DND-41 (cell line): ENCODE data around the gene N4BP2L1.

ENCODE experiments used
- ATAC-seq: fragments of 200-7000 bp; cut with Tn5 transposase; 3 replicates; pipeline ENCODE4 v1.9.1; 2021; ENCODE audit warnings: low read depth; ENCODE audit not compliant: insufficient read depth
- DNase-seq: peaks from one replicate; pipeline ENCODE4 v3.0.0-alpha.2; 2020
- H2AFZ ChIP-seq: 2 replicates; pipeline ENCODE4 v1.6.0; 2012; ENCODE audit warnings: low read depth, low read length
- H3K27ac ChIP-seq: 2 replicates; pipeline ENCODE4 v1.5.1; 2012; ENCODE audit warnings: low read length, inconsistent platforms
- H3K27me3 ChIP-seq: fragments of 200-600 bp; sonication (generic); 2 replicates; pipeline ENCODE4 v1.6.0; 2012; ENCODE audit warnings: low read length, mild to moderate bottlenecking, inconsistent platforms; ENCODE audit not compliant: insufficient read depth, poor library complexity
- H3K36me3 ChIP-seq: 2 replicates; pipeline ENCODE4 v1.5.1; 2012; ENCODE audit warnings: low read length, inconsistent platforms; ENCODE audit not compliant: insufficient read depth
- H3K4me1 ChIP-seq: 2 replicates; pipeline ENCODE4 v1.5.1; 2012; ENCODE audit warnings: mild to moderate bottlenecking, low read length; ENCODE audit not compliant: insufficient read depth
- H3K4me2 ChIP-seq: 2 replicates; pipeline ENCODE4 v1.6.0; 2012; ENCODE audit warnings: mild to moderate bottlenecking, moderate library complexity, low read length, inconsistent platforms; ENCODE audit not compliant: insufficient read depth
- H3K4me3 ChIP-seq, 2 experiments: fragments of 200-600 bp in 1 of 2; shearing (Covaris generic) in 1 of 2; 2 replicates each; pipeline ENCODE4 v1.5.1; 2012 to 2016; ENCODE audit warnings: inconsistent platforms in 2 of 2, low read length in 2 of 2, mild to moderate bottlenecking in 2 of 2, low read depth in 1 of 2, moderate library complexity in 1 of 2
- H3K79me2 ChIP-seq: 2 replicates; pipeline ENCODE4 v1.6.0; 2012; ENCODE audit warnings: low read length, inconsistent platforms; ENCODE audit not compliant: insufficient read depth
- H3K9ac ChIP-seq: 2 replicates; pipeline ENCODE4 v1.6.0; 2012; ENCODE audit warnings: low read depth, mild to moderate bottlenecking, inconsistent platforms, low read length, moderate library complexity
- H3K9me3 ChIP-seq: 2 replicates; pipeline ENCODE4 v1.5.1; 2012; ENCODE audit warnings: low read length, moderate library complexity, mild to moderate bottlenecking, inconsistent platforms; ENCODE audit not compliant: insufficient read depth, severe bottlenecking
- H4K20me1 ChIP-seq: 2 replicates; pipeline ENCODE4 v1.6.0; 2012; ENCODE audit warnings: low read length; ENCODE audit not compliant: insufficient read depth
- CTCF ChIP-seq: IDR thresholded peaks from 2 replicates; pipeline ENCODE4 v1.5.1; 2012; ENCODE audit warnings: borderline replicate concordance, low read length, moderate library complexity, mild to moderate bottlenecking; ENCODE audit not compliant: poor library complexity, severe bottlenecking; ENCODE audit errors: extremely low read depth
- EZH2 ChIP-seq: IDR thresholded peaks from 3 replicates; pipeline ENCODE4 v1.6.1; 2012; ENCODE audit warnings: borderline replicate concordance, low read depth, mild to moderate bottlenecking, moderate library complexity, low read length, inconsistent platforms; ENCODE audit not compliant: severe bottlenecking

Gene N4BP2L1

DNA sequence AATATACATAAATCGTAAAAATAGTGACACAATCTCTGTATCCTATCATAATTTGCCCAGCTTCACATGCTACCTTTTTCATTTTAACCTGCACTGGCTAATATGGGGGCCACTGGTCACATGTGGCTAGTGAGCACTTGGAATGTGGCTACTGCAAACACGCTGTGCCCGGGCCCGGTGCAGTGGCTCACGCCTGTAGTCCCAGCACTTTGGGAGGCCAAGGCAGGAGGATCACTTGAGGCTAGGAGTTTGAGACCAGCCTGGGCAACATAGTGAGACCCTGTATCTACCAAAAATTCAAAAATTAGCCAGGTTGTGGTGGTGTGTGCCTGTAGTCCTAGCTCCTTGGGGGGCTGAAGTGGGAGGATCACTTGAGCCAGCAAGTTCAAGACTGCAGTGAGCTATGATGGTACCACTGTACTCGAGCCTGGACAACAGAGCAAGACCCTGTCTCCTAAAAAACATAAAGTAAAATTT, 1.5 kb upstream of the N4BP2L1 start:
- H3K4me2 ChIP-seq: no peak overlapping the region

GRCh38 chr13:32428581-32429432, 877 bp upstream of the N4BP2L1 start:
- TF ChIP-seq CTCF (no peak), EZH2 (no peak)
- peaks cover 21% of the 10 kb centered on the region for H3K36me3 ChIP-seq
- peaks cover 50% of the 10 kb centered on the region for H3K79me2 ChIP-seq
- H3K4me3 ChIP-seq: peak overlapping the region; percentile 70 to 88; a peak in 3 of 4 replicates
- H4K20me1 ChIP-seq: peaks cover 16% of the 10 kb centered on the region
- ATAC-seq (no peak), DNase-seq (no peak)
- H3K9me3 ChIP-seq: no peaks in the 10 kb centered on the region
- H3K27ac ChIP-seq: peak overlapping the region; percentile 87
- peak overlapping the region; percentile 96 for H3K9ac ChIP-seq
- H2AFZ ChIP-seq: peak overlapping the region; percentile 66
- peaks cover 77% of the 10 kb centered on the region for H3K4me1 ChIP-seq
- no peaks in the 10 kb centered on the region for H3K27me3 ChIP-seq
- peak overlapping the region; percentile 82 for H3K4me2 ChIP-seq

More for the DNA sequence above, 1.5 kb upstream of the N4BP2L1 start:
- DNase-seq: no peak
- peaks cover 10% of the 10 kb centered on the region for H4K20me1 ChIP-seq
- H3K4me3 ChIP-seq: no peak overlapping the region
- no peaks in the 10 kb centered on the region for H3K27me3 ChIP-seq
- H3K4me1 ChIP-seq: peaks cover 71% of the 10 kb centered on the region
- peaks cover 14% of the 10 kb centered on the region for H3K36me3 ChIP-seq
- peaks cover 43% of the 10 kb centered on the region for H3K79me2 ChIP-seq
- peak overlapping the region; percentile 34 for H3K27ac ChIP-seq
- no peaks in the 10 kb centered on the region for H3K9me3 ChIP-seq
- no peak for TF ChIP-seq CTCF
- no peak for TF ChIP-seq EZH2
- no peak overlapping the region; the same call in 1 of the 2 replicates for H3K9ac ChIP-seq
- ATAC-seq: no peak
- H2AFZ ChIP-seq: no peak overlapping the region

DNA sequence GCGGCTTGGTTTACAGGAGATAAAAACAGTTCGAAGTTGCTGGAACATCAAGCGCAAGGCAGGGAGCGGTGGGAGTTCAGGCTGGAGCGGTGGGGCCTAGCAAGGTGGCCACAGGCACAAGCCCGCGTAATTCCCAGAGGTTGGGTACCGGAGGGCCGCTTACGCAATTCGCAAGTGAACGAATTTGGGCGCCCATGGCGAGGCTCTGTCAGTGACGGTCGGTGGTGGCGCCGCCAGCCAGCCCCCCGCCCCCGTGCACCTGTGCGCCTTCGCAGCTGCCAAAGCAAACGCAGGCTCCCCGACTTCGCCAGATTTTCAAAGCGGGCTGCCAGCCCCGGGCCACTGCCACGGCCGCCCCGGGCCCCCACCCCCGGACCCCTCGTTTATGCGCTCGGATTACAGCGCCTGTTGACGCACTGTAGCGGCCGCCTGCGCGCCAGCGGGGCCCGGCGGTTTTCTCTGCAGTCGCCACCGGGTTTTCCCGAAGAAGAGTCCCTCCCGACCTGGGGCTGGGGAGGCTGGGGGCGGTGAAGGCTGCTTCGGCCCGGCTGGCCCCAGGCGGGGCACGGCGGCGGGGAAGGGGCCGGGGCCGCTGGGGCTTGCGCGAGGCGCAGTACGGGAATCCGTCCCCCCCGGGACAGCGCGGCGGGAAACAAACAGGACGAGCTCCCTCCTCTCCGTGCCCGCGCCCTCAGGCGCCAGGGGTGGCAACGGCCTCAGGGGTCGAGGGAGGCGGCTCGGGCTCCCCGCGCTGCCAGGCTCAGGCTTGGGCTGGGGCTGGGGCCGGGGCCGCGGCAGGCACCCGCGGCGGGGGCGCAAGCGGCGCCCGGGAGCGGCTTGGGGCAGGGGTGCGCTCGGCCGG, 709 bp downstream of the N4BP2L1 start:
- TF ChIP-seq EZH2 (no peak), CTCF (no peak)
- peak overlapping the region; percentile 66 for H2AFZ ChIP-seq
- DNase-seq (peak; percentile 78), ATAC-seq (peak; percentile 48)
- no peaks in the 10 kb centered on the region for H3K27me3 ChIP-seq
- H3K9me3 ChIP-seq: no peaks in the 10 kb centered on the region
- peak overlapping the region; percentile 96 for H3K9ac ChIP-seq
- peak overlapping the region; percentile 82 for H3K4me2 ChIP-seq
- H3K79me2 ChIP-seq: peaks cover 66% of the 10 kb centered on the region
- H3K27ac ChIP-seq: peak overlapping the region; percentile 87
- peaks cover 21% of the 10 kb centered on the region for H4K20me1 ChIP-seq
- H3K4me1 ChIP-seq: peaks cover 71% of the 10 kb centered on the region
- peaks cover 37% of the 10 kb centered on the region for H3K36me3 ChIP-seq
- H3K4me3 ChIP-seq: peak overlapping the region; percentile 70 to 88
